Lung microvascular endothelial cell (primary cell): ENCODE results near the gene KDELR3. TPM values are rescaled to one million over a fixed set of nuclear protein-coding genes. Genes with fewer than 3 reads are reported as not detected.

Experiments
- DNase-seq, 2 donors: peaks; one replicate each; pipeline versions ENCODE4 v3.0.0 to v3.0.0-alpha.2; 2010; ENCODE audit warnings: low read depth in 2 of 2
- total RNA-seq: library from RNA; depleted of rRNA; stranded (reverse); fragments of >200 nt; gene quantifications from 2 replicates; pipeline ENCODE4 v1.2.1, GENCODE V29; 2014

The KDELR3 gene
- total RNA-seq, 1 donor from 2014 or later: 15.7 TPM

- DNase-seq: no peak
These were observed 50.7 kb downstream of the KDELR3 start for GRCh38 chr22:38518620-38519019.

GRCh38 chr22:38519453-38520250, 51.8 kb downstream of the KDELR3 start:
- no peak for DNase-seq

GRCh38 chr22:38523029-38523428, 55.1 kb downstream of the KDELR3 start:
- no peak for DNase-seq

GRCh38 chr22:38523479-38523878, 55.6 kb downstream of the KDELR3 start:
- DNase-seq: no peak

GRCh38 chr22:38524429-38524828, 56.5 kb downstream of the KDELR3 start:
- DNase-seq: no peak

- no peak for DNase-seq
These were observed 63.5 kb downstream of the KDELR3 start for GRCh38 chr22:38531251-38531938.

Other genes with a start within 250 kb of the KDELR3 start
- gene TMEM184B, start 195.1 kb upstream of the KDELR3 start, total RNA-seq: 26.0 and 26.2 TPM in 2 replicates
- gene CSNK1E, start 150.7 kb upstream of the KDELR3 start, total RNA-seq: 62.5 and 101 TPM in 2 replicates
- gene KCNJ4, start 12.9 kb upstream of the KDELR3 start, total RNA-seq: under 0.01 TPM in 1 of 2 replicates, not detected in the other
- 267 and 371 TPM in 2 replicates for gene DDX17, start 38.2 kb downstream of the KDELR3 start, total RNA-seq
- 0.22 and 0.60 TPM in 2 replicates for gene DMC1, start 102.1 kb downstream of the KDELR3 start, total RNA-seq
- under 0.01 and 0.20 TPM in 2 replicates for gene FAM227A, start 188.3 kb downstream of the KDELR3 start, total RNA-seq
- 15.7 TPM in 2 replicates for gene CBY1, start 188.5 kb downstream of the KDELR3 start, total RNA-seq
- gene TOMM22, start 213.9 kb downstream of the KDELR3 start, total RNA-seq: 68.2 and 74.8 TPM in 2 replicates
- gene JOSD1, start 232.8 kb downstream of the KDELR3 start, total RNA-seq: 60.4 and 75.6 TPM in 2 replicates
- gene GTPBP1, start 237.8 kb downstream of the KDELR3 start, total RNA-seq: 14.4 and 18.1 TPM in 2 replicates